ENCODE results near the gene GNAZ. TPM values are rescaled to one million over a fixed set of nuclear protein-coding genes. Genes with fewer than 3 reads are reported as not detected.

The GNAZ gene
- total RNA-seq, 2 experiments from 2014 or later = 1.1 to 1.8 TPM

- H3K27me3 Mint-ChIP-seq (ENCODE audit: low read depth) = no peaks in the 10 kb centered on the region
- no peaks in the 10 kb centered on the region for H3K36me3 Mint-ChIP-seq (ENCODE audit: low read depth)
- CTCF ChIA-PET = no interaction called here
- H3K4me1 Mint-ChIP-seq (ENCODE audit: low read depth) = no peaks in the 10 kb centered on the region
- intact Hi-C loops (cut with micrococcal nuclease) = no loop called here
- DNase-seq = no peak
- H3K9me3 Mint-ChIP-seq = no peaks in the 10 kb centered on the region
- no peak overlapping the region for H3K4me3 Mint-ChIP-seq
- no peak overlapping the region for H3K27ac Mint-ChIP-seq
Observed at GRCh38 chr22:23105919-23106318, 35.6 kb downstream of the GNAZ start.

- CTCF ChIA-PET = no interaction called here
- H3K36me3 Mint-ChIP-seq (ENCODE audit: low read depth) = no peaks in the 10 kb centered on the region
- no peaks in the 10 kb centered on the region for H3K27me3 Mint-ChIP-seq (ENCODE audit: low read depth)
- no peak for DNase-seq
- no peak overlapping the region for H3K4me3 Mint-ChIP-seq
- no peaks in the 10 kb centered on the region for H3K4me1 Mint-ChIP-seq (ENCODE audit: low read depth)
- H3K9me3 Mint-ChIP-seq = no peaks in the 10 kb centered on the region
- intact Hi-C loops (cut with micrococcal nuclease) = no loop called here
- no peak overlapping the region for H3K27ac Mint-ChIP-seq
Observed at GRCh38 chr22:23106344-23106743, 36.0 kb downstream of the GNAZ start.

DNA sequence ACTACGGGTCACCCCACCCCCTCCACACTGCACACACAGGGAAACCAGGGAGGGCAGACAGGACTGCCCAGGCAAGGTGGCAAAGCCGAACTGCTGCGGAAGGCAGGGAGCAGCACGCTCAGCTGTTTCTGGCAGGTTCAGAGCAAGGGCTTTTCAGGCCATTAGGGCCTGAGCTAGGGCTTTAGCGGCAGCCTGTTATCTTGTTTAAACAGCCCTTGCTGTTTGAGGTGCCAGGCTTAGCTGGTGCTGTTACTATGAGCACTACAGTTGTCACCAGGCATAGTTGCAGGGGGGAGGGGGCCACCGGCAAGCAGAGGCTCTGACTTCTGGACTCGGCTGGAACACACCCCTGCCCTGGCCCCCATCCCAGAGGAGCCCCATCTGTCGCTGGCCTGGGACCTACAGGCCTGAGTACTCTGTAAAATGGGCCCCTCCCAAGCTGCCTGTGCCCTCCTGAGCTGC, 36.6 kb downstream of the GNAZ start:
- CTCF ChIA-PET = no interaction called here
- no peaks in the 10 kb centered on the region for H3K9me3 Mint-ChIP-seq
- no peaks in the 10 kb centered on the region for H3K27me3 Mint-ChIP-seq (ENCODE audit: low read depth)
- H3K36me3 Mint-ChIP-seq (ENCODE audit: low read depth) = no peaks in the 10 kb centered on the region
- intact Hi-C loops (cut with micrococcal nuclease) = no loop called here
- H3K4me1 Mint-ChIP-seq (ENCODE audit: low read depth) = no peaks in the 10 kb centered on the region
- H3K27ac Mint-ChIP-seq = no peak overlapping the region
- DNase-seq = no peak
- H3K4me3 Mint-ChIP-seq = no peak overlapping the region

DNA sequence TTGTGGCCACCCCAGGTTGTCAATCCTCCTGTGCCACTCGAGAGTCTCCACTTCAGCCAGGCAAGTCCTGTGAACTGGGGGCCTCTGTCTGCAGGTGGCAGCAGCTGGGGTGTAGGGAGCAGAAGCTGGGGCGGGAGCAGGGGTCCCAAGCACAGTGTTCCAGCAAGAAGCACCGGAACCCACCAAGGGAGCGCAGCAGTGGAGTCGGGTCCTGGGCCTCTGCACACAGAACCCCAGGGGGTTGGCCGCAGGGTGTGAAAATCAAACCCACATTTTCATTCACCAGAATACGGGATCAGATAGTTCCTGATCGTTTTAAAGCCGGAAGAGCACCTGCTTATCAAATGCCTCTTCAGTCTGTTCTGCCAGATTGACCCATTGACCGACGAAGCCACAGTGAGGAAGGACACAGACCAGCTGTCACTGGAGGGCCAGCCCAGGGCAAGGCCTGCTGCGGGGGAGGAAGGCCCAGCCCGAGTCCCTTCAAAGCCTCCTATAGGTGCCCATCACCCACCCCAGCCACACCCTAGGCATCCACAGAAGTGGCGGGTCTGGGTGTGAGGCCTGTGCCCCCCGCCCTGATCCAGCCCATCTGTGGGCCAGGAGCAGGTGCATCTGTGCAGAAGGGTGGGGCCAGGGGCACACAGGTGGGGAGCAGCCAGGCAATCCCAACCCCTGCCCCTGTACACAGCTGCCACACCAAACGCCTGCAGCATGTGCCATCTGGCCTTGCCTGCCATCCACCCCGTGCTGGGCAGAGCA, 37.3 kb downstream of the GNAZ start:
- CTCF ChIA-PET = no interaction called here
- intact Hi-C loops (cut with micrococcal nuclease) = no loop called here
- no peaks in the 10 kb centered on the region for H3K27me3 Mint-ChIP-seq (ENCODE audit: low read depth)
- DNase-seq = no peak
- no peaks in the 10 kb centered on the region for H3K9me3 Mint-ChIP-seq
- no peaks in the 10 kb centered on the region for H3K36me3 Mint-ChIP-seq (ENCODE audit: low read depth)
- no peaks in the 10 kb centered on the region for H3K4me1 Mint-ChIP-seq (ENCODE audit: low read depth)
- H3K27ac Mint-ChIP-seq = no peak overlapping the region
- no peak overlapping the region for H3K4me3 Mint-ChIP-seq

DNA sequence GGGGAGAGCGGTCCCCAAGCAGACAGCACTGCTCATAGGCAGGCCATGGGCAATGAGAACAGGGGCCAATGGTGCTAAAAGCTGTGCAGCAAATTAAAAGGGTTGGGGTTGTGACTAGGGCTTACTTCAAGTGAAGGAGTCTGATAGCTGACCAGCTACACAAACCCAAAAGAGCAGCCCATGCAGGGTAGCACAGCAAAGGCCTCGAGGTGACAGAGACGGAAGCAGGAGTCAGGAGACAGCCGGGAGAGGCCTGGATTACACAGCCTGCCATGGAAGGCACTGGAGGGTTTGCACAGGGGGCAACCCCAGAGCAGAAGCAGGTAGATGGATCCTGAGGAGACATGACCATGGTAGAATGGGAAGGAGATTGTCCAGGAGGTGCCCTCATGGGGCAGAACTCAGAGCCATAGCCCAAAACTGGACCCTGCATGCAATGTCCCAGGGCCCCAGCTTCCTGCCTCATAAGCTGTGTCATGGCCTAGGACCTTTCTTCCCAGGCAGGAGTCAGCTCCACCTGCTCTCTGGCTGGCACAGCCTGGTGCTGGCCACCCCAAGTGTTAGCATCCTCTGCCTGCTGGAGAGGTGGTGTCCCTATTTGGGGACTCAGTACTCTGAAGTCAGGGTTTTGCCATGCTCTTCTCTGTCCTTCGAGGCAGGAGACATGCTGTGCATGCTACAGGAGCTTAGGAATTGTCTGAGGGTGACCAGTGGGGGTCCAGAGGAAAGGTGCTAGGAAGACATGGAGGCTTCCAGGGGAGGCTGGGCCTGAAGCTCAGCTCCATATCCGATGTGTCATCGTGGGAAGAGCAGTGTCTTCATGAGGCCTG, 38.1 kb downstream of the GNAZ start:
- H3K4me1 Mint-ChIP-seq (ENCODE audit: low read depth) = no peaks in the 10 kb centered on the region
- no peaks in the 10 kb centered on the region for H3K27me3 Mint-ChIP-seq (ENCODE audit: low read depth)
- no peaks in the 10 kb centered on the region for H3K36me3 Mint-ChIP-seq (ENCODE audit: low read depth)
- no peak overlapping the region for H3K4me3 Mint-ChIP-seq
- CTCF ChIA-PET = interaction anchor here (1.2 kb wide), 1 partner anchor 149 kb away, joined by 4 read pairs; no protein-coding TSS in a partner anchor
- no peak overlapping the region for H3K27ac Mint-ChIP-seq
- H3K9me3 Mint-ChIP-seq = no peaks in the 10 kb centered on the region
- intact Hi-C loops (cut with micrococcal nuclease) = no loop called here
- no peak for DNase-seq

DNA sequence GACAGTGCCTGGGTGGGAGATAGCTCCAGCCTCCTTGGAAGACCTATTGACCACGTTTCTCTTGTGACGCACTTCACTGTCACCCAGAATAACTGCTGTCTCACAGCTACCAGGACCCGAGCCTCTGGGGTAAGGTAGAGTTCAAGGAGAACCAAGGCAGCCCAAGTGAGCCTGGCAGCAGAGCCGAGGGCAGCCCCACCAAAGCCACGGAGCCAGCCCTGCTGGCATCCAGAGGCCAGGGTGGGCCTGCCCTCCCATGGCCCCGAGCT, 38.7 kb downstream of the GNAZ start:
- Mint-ChIP-seq H3K27me3 (ENCODE audit: low read depth) (no peaks in the 10 kb centered on the region), H3K36me3 (ENCODE audit: low read depth) (no peaks in the 10 kb centered on the region), H3K4me3 (no peak overlapping the region), H3K4me1 (ENCODE audit: low read depth) (no peaks in the 10 kb centered on the region), H3K27ac (no peak overlapping the region), H3K9me3 (no peaks in the 10 kb centered on the region)
- intact Hi-C loops (cut with micrococcal nuclease) = no loop called here
- DNase-seq = no peak
- CTCF ChIA-PET = interaction anchor here (1.2 kb wide), 1 partner anchor 150 kb away, joined by 4 read pairs; no protein-coding TSS in a partner anchor

GRCh38 chr22:23109441-23109978, 39.2 kb downstream of the GNAZ start:
- intact Hi-C loops (cut with micrococcal nuclease) = no loop called here
- Mint-ChIP-seq H3K4me1 (ENCODE audit: low read depth) (no peaks in the 10 kb centered on the region), H3K9me3 (no peaks in the 10 kb centered on the region), H3K36me3 (ENCODE audit: low read depth) (no peaks in the 10 kb centered on the region), H3K27me3 (ENCODE audit: low read depth) (no peaks in the 10 kb centered on the region), H3K4me3 (no peak overlapping the region), H3K27ac (no peak overlapping the region)
- DNase-seq = no peak
- CTCF ChIA-PET = interaction anchor here (0.7 to 1.2 kb wide), 3 partner anchors 10 to 172 kb away, joined by 3 to 4 read pairs (median 3); no protein-coding TSS in a partner anchor

GRCh38 chr22:23110190-23110921, 40.0 kb downstream of the GNAZ start:
- no peak overlapping the region for H3K4me3 Mint-ChIP-seq
- intact Hi-C loops (cut with micrococcal nuclease) = no loop called here
- H3K4me1 Mint-ChIP-seq (ENCODE audit: low read depth) = no peaks in the 10 kb centered on the region
- no peaks in the 10 kb centered on the region for H3K27me3 Mint-ChIP-seq (ENCODE audit: low read depth)
- no peaks in the 10 kb centered on the region for H3K9me3 Mint-ChIP-seq
- CTCF ChIA-PET = interaction anchor here (0.7 to 0.9 kb wide), 2 partner anchors 9 to 171 kb away, joined by 3 read pairs; no protein-coding TSS in a partner anchor
- H3K36me3 Mint-ChIP-seq (ENCODE audit: low read depth) = no peaks in the 10 kb centered on the region
- H3K27ac Mint-ChIP-seq = no peak overlapping the region
- no peak for DNase-seq

- no peaks in the 10 kb centered on the region for H3K9me3 Mint-ChIP-seq
- CTCF ChIA-PET = no interaction called here
- no peak overlapping the region for H3K4me3 Mint-ChIP-seq
- DNase-seq = no peak
- no peaks in the 10 kb centered on the region for H3K27me3 Mint-ChIP-seq (ENCODE audit: low read depth)
- no peaks in the 10 kb centered on the region for H3K36me3 Mint-ChIP-seq (ENCODE audit: low read depth)
- no peak overlapping the region for H3K27ac Mint-ChIP-seq
- intact Hi-C loops (cut with micrococcal nuclease) = no loop called here
- no peaks in the 10 kb centered on the region for H3K4me1 Mint-ChIP-seq (ENCODE audit: low read depth)
Observed at GRCh38 chr22:23110922-23111527, 40.7 kb downstream of the GNAZ start.

- Mint-ChIP-seq H3K9me3 (no peaks in the 10 kb centered on the region), H3K36me3 (ENCODE audit: low read depth) (no peaks in the 10 kb centered on the region), H3K4me1 (ENCODE audit: low read depth) (no peaks in the 10 kb centered on the region), H3K27me3 (ENCODE audit: low read depth) (no peaks in the 10 kb centered on the region), H3K4me3 (no peak overlapping the region), H3K27ac (no peak overlapping the region)
- intact Hi-C loops (cut with micrococcal nuclease) = no loop called here
- CTCF ChIA-PET = interaction anchor here (1.2 to 1.8 kb wide), 2 partner anchors 12 to 155 kb away, joined by 4 to 5 read pairs; no protein-coding TSS in a partner anchor
- no peak for DNase-seq
Observed at GRCh38 chr22:23112472-23113012, 42.2 kb downstream of the GNAZ start.

DNA sequence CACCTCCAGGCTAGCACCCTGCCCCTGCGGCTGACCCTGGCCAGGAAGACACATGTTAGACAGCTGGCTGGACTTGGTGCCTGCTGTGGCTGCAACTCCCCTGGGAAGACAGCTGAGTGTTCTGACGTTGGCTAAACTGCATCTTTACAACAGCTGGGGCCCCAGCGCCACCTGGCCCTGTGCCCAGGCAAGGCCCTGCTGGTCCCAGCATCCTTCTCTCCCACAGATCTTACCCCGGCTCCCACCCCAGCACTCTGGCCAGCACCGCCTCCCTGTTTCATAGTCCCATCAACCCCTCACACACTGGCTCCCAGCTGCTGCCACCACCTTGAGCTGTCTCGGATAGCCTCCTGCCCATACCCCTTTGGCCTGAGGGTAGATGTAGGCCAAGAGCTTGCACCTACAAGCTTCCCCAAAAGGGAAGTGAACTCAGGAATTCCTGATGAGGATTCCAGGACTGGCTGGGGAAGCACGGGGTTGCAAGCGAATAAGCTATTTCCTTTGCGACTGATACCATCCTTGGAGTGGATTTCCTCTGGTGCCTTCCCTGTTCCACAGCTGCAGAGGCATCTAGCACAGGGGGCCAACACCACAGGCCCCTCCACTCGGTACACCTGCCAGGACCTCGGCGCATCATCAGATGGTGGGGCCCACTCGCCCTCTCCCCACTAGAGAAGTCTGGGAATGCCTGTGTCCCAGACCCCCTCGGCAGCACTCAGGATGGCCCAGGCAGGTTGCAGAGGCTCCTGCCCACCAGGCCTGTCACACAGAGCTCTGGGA, 42.9 kb downstream of the GNAZ start:
- no peak overlapping the region for H3K27ac Mint-ChIP-seq
- CTCF ChIA-PET = interaction anchor here (1.2 to 1.8 kb wide), 3 partner anchors 11 to 159 kb away, joined by 4 to 5 read pairs (median 4); no protein-coding TSS in a partner anchor
- intact Hi-C loops (cut with micrococcal nuclease) = no loop called here
- H3K4me1 Mint-ChIP-seq (ENCODE audit: low read depth) = no peaks in the 10 kb centered on the region
- H3K4me3 Mint-ChIP-seq = no peak overlapping the region
- no peaks in the 10 kb centered on the region for H3K27me3 Mint-ChIP-seq (ENCODE audit: low read depth)
- H3K9me3 Mint-ChIP-seq = no peaks in the 10 kb centered on the region
- DNase-seq = no peak
- no peaks in the 10 kb centered on the region for H3K36me3 Mint-ChIP-seq (ENCODE audit: low read depth)

Measured in activated naive CD4-positive, alpha-beta T cell treated with anti-CD3 and anti-CD28 coated beads for 36 hours (primary cell).